ENCODE measurements around the gene CMKLR1.

DNA sequence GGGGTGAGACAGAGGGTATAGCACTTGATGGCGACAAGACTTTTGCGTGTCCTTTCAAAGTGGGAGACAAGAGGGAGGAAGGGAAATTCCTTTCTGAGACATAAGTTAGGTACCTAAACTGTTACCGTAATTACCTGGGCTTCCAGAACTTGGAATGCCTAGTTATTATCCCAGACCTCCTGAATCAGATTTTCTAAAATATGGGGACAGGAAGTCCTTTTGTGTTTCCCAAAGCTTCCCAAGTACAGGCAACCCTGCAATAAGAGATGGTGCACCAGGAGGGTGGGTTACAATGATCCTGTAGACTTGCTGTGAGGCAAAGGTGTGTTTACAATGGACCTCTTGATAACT is 83.9 kb downstream of the CMKLR1 start:
- TF ChIP-seq POLR2AphosphoS5 (IDR thresholded peaks at IDR 0.05; ENCODE audit: low read depth, low read length) (no peak), SIN3A (IDR thresholded peaks at IDR 0.05; ENCODE audit: borderline replicate concordance, insufficient read depth, low read length) (no peak), TAF1 (IDR thresholded peaks at IDR 0.05; ENCODE audit: borderline replicate concordance, insufficient read depth, low read length) (no peak)
- TF ChIP-seq, protein P1, sequence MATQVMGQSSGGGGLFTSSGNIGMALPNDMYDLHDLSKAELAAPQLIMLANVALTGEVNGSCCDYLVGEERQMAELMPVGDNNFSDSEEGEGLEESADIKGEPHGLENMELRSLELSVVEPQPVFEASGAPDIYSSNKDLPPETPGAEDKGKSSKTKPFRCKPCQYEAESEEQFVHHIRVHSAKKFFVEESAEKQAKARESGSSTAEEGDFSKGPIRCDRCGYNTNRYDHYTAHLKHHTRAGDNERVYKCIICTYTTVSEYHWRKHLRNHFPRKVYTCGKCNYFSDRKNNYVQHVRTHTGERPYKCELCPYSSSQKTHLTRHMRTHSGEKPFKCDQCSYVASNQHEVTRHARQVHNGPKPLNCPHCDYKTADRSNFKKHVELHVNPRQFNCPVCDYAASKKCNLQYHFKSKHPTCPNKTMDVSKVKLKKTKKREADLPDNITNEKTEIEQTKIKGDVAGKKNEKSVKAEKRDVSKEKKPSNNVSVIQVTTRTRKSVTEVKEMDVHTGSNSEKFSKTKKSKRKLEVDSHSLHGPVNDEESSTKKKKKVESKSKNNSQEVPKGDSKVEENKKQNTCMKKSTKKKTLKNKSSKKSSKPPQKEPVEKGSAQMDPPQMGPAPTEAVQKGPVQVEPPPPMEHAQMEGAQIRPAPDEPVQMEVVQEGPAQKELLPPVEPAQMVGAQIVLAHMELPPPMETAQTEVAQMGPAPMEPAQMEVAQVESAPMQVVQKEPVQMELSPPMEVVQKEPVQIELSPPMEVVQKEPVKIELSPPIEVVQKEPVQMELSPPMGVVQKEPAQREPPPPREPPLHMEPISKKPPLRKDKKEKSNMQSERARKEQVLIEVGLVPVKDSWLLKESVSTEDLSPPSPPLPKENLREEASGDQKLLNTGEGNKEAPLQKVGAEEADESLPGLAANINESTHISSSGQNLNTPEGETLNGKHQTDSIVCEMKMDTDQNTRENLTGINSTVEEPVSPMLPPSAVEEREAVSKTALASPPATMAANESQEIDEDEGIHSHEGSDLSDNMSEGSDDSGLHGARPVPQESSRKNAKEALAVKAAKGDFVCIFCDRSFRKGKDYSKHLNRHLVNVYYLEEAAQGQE (IDR thresholded peaks at IDR 0.05; ENCODE audit: insufficient read depth in 1 of 2, low read depth in 2 of 2, low read length in 2 of 2), result no peak
